C4-2B (cell line): Measurements from ENCODE around the gene SPRN.

Source experiments
- H3K27ac ChIP-seq: fragments of 450-650 bp; 2 replicates; pipeline ENCODE4 v1.5.1; 2017
- ZFX ChIP-seq: fragments of 450-650 bp; IDR thresholded peaks from 2 replicates; pipeline ENCODE4 v1.6.1; 2017
- TF ChIP-seq, protein P1 (sequence below): fragments of 450-650 bp; conservative IDR thresholded peaks from 2 replicates; pipeline ENCODE4 v1.5.1; 2017; ENCODE audit warnings: mild to moderate bottlenecking

The SPRN gene

DNA sequence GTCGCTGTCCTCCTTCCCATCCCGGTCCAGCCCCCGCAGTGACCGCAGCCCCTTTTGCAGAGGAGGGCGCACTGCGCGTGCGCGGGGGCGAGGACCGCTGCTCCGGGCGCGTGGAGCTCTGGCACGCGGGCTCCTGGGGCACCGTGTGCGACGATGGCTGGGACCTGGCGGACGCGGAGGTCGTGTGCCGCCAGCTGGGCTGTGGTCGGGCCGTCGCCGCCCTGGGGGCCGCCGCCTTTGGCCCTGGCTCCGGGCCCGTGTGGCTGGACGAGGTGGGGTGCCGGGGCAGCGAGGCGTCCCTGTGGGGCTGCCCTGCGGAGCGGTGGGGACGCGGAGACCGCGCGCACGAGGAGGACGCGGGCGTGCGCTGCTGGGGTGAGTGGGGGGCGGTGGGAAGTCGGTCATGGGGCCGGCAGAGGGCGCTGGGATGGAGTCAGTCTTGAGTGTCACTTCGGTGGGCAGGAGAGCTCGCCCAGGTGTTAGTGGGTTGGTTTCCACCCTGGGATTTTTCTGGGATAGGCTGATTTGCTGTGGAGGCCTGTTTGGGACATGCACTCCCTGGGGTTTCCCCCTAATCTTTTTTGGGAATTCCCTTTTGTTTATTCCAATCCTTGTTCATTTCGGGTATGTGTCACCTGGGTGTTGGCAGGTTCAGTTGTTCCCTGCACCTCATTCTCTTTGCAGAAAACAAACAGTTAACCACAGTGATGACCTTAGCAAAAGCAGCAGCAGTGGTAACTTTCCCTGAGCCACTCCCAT is 40.9 kb upstream of the SPRN start:
- no peak for TF ChIP-seq ZFX
- no peak overlapping the region for H3K27ac ChIP-seq

DNA sequence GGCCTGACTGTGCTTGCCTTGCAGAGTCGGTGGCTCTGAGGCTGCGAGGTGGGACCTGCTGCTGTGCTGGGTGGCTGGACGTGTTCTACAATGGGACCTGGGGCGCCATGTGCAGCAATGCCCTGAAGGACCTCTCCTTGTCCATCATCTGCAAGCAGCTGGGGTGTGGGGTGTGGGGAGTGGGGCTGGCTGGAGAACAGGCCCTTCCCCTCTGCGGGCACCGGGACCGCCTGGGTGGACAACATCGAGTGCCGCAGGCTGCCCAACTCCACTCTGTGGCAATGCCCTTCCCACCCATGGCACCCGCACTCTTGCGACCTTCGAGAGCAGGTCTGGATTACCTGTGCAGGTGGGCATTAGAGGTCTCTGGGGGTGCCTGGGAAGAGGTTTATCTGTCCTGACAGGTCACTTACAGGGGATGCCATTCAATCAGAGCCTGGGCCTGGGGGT is 40.2 kb upstream of the SPRN start:
- no peak overlapping the region for H3K27ac ChIP-seq
- TF ChIP-seq, protein P1, sequence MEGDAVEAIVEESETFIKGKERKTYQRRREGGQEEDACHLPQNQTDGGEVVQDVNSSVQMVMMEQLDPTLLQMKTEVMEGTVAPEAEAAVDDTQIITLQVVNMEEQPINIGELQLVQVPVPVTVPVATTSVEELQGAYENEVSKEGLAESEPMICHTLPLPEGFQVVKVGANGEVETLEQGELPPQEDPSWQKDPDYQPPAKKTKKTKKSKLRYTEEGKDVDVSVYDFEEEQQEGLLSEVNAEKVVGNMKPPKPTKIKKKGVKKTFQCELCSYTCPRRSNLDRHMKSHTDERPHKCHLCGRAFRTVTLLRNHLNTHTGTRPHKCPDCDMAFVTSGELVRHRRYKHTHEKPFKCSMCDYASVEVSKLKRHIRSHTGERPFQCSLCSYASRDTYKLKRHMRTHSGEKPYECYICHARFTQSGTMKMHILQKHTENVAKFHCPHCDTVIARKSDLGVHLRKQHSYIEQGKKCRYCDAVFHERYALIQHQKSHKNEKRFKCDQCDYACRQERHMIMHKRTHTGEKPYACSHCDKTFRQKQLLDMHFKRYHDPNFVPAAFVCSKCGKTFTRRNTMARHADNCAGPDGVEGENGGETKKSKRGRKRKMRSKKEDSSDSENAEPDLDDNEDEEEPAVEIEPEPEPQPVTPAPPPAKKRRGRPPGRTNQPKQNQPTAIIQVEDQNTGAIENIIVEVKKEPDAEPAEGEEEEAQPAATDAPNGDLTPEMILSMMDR, result no peak
- TF ChIP-seq ZFX, result no peak

DNA sequence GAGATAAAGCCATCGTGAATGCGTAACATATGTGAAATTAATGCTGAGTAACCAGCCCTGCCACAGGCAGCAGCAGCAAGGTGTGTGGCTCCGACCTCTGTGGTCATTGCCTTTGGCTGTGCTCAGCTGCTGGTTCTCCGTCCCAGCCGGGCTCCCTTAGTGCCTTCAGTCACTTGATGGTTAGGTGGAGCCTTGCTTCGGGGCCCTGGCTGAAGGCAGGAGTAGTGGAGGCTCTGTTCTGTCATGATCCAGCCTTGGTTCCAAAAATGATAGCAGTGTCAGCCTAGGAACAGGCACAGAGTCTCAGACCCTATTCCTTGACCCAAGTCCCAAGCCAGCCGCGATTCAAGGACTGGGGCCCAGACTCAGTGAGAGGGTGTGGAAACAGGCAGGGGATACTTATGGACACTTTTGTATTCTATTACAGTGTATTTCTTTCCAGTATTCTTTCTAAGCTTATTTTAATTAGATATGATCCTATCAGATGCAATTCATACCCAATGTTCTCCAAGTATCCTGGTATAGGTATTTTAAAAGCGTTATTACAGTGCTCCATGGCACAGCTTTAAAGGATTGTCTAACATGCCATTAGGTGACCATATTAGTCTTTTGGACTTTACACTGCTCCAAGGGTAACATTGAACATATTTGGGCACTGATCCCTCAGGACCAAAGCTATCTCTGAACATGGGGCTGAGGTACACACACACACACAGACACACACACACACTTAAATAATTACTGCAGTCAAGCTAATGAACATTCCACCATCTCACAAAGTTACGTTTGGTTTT is 38.3 kb upstream of the SPRN start:
- H3K27ac ChIP-seq, result no peak overlapping the region
- TF ChIP-seq, protein P1, result no peak
- TF ChIP-seq ZFX, result no peak

DNA sequence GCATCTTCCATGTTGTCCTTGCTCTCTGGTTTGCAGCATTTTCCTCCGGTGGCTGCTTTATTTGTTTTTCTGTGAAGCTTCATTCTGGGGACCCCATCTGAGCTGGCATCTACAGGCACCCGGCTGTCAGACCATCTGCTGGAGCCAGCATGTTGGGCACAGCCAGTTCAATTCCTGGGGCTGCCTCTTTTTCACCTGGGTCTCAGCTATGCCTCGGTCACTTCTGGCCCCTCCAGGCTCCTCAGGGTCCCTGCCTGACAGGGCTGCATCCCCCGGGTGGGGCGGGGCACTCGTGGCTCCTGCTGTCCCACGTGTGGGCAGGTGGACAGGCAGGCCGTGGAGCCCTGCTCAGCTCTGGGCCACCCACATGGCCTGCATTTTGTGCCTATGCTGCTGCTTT is 37.4 kb upstream of the SPRN start:
- no peak for TF ChIP-seq ZFX
- TF ChIP-seq, protein P1, result no peak
- no peak overlapping the region for H3K27ac ChIP-seq

DNA sequence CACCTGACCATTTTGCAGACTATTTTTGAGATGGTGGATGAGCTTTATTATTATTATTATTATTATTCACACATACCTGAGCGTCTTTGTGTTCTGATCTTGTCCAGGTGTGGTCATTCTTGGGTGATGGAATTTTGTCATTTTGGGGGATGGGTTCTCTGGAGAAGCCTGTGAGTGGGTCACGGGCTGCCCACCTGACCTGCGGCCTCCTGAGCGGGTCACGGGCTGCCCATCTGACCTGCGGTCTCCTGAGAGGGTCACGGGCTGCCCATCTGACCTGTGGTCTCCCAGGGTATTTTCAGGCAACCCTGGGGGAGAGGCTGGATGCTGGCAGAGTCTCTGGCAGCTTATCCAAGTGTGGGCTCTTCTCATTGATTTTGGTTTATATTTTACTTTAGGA is 36.6 kb upstream of the SPRN start:
- TF ChIP-seq, protein P1, result no peak
- no peak for TF ChIP-seq ZFX
- no peak overlapping the region for H3K27ac ChIP-seq

DNA sequence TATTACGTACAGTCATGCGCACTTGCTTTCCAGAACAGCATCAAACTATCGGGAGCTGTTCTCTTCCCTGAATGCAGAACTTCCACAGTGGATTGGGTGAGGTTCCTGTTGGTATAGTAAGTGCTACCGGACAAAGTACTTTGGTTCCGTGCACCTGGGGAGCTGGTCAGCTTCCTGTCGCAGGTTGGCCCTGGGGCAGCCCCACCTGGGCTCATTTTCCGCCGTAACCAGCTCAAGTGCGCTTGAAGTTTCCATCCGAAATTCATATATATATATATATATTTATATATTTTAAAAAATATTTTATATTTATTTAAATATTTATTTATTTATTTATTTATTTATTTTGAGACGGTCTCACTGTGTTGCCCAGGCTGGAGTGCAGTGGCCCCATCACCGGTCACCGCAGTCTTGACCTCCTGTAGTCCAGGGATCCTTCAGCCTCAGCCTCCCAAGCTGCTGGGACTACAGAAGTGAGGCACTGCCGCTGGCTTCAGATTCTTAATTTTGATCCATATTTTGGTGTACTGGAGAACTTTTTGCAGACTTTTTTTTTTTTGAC is 35.9 kb upstream of the SPRN start:
- TF ChIP-seq, protein P1, result no peak
- TF ChIP-seq ZFX, result no peak
- no peak overlapping the region for H3K27ac ChIP-seq

DNA sequence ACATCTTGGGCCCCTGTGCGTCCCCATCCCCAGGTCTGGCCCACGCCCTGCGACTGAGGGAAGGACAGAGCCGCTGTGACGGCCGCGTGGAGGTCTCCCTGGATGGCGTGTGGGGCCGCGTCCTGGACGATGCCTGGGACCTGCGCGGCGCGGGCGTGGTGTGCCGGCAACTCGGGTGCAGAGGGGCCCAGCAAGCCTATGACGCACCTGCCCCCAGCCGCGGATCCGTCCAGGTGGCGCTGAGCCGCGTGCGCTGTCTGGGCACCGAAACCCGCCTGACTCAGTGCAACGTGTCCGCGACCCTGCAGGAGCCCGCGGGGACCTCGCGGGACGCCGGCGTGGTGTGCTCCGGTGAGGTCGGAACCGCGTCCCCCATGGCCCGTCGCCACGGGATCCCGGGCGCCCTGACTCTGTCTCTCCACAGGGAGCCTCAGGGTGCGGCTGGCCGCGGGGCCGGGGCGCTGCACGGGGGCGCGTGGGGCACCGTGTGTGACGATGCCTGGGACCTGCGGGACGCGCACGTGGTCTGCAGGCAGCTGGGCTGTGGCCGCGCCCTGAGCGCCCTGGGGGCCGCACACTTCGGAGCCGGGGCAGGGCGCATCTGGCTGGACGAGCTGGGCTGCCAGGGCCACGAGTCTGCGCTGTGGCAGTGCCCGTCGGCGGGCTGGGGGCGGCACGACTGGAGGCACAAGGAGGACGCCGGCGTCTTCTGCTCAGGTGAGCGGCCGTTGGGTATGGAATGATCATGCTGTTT is 35.2 kb upstream of the SPRN start:
- H3K27ac ChIP-seq, result no peak overlapping the region
- TF ChIP-seq, protein P1, result no peak
- TF ChIP-seq ZFX, result no peak
